ENCODE measurements around the gene DHH.

DNA sequence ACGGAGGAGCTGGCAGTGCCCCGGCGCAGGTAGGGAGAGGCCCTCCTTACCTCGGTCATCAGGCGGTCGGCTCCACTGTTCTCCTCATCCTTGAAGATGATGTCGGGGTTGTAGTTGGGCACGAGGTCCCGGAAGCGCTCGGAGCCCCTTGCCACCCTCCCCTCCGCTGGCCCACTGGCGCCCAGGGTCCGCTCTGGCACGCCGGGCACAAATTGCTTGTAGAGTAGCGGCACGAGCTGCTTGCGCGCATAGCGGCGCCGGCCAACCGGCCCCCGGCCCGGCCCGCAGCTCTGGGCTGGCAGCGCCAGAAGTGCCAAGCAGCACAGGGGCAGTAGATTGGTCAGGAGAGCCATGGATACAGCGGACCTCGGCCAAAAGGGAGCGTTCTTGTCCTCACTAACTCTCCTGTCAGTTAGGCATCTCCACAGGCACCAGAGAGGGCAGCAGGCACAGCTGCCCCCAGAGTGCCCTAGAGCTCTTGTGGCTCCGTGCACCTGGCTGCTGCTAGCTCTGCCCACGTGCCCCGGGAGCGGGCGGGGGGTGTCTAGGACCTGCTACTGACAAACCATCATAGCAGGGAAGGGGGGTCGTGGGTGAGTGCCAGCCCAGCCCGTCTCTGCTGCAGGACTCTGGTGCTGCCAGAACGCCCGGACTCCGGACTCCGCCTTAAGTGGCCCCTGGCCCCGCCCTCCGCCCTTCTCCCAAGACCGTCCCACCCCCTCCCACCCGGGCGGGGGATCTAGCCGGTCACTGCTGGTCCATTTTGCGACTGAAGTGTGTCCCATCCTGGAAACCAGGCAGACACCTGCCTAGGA, at the start of gene DHH:
- TF ChIP-seq, protein P1, sequence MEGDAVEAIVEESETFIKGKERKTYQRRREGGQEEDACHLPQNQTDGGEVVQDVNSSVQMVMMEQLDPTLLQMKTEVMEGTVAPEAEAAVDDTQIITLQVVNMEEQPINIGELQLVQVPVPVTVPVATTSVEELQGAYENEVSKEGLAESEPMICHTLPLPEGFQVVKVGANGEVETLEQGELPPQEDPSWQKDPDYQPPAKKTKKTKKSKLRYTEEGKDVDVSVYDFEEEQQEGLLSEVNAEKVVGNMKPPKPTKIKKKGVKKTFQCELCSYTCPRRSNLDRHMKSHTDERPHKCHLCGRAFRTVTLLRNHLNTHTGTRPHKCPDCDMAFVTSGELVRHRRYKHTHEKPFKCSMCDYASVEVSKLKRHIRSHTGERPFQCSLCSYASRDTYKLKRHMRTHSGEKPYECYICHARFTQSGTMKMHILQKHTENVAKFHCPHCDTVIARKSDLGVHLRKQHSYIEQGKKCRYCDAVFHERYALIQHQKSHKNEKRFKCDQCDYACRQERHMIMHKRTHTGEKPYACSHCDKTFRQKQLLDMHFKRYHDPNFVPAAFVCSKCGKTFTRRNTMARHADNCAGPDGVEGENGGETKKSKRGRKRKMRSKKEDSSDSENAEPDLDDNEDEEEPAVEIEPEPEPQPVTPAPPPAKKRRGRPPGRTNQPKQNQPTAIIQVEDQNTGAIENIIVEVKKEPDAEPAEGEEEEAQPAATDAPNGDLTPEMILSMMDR (conservative IDR thresholded peaks at IDR 0.05; ENCODE audit: low read depth in 2 of 2), result no peak
- TF ChIP-seq POLR2AphosphoS5 (IDR thresholded peaks at IDR 0.05; ENCODE audit: low read depth) (no peak), NANOG (IDR thresholded peaks at IDR 0.05; ENCODE audit: borderline replicate concordance) (no peak), CREB1 (CRISPR knock-in tag; IDR thresholded peaks at IDR 0.05; ENCODE audit: low read depth) (no peak), EZH2 (IDR thresholded peaks at IDR 0.05; ENCODE audit: low read depth, unreplicated experiment) (peak; percentile 74), STAT1 (IDR thresholded peaks at IDR 0.05; ENCODE audit: unreplicated experiment) (no peak)
- TF ChIP-seq, protein P2, sequence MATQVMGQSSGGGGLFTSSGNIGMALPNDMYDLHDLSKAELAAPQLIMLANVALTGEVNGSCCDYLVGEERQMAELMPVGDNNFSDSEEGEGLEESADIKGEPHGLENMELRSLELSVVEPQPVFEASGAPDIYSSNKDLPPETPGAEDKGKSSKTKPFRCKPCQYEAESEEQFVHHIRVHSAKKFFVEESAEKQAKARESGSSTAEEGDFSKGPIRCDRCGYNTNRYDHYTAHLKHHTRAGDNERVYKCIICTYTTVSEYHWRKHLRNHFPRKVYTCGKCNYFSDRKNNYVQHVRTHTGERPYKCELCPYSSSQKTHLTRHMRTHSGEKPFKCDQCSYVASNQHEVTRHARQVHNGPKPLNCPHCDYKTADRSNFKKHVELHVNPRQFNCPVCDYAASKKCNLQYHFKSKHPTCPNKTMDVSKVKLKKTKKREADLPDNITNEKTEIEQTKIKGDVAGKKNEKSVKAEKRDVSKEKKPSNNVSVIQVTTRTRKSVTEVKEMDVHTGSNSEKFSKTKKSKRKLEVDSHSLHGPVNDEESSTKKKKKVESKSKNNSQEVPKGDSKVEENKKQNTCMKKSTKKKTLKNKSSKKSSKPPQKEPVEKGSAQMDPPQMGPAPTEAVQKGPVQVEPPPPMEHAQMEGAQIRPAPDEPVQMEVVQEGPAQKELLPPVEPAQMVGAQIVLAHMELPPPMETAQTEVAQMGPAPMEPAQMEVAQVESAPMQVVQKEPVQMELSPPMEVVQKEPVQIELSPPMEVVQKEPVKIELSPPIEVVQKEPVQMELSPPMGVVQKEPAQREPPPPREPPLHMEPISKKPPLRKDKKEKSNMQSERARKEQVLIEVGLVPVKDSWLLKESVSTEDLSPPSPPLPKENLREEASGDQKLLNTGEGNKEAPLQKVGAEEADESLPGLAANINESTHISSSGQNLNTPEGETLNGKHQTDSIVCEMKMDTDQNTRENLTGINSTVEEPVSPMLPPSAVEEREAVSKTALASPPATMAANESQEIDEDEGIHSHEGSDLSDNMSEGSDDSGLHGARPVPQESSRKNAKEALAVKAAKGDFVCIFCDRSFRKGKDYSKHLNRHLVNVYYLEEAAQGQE (IDR thresholded peaks at IDR 0.05; ENCODE audit: unreplicated experiment), result no peak
